HAP-1 (cell line): ENCODE results near the gene PDRG1.

Source experiments
- DNase-seq, 2 experiments: peaks; one replicate each; pipeline ENCODE4 v3.0.0-alpha.2; 2016 to 2020; ENCODE audit warnings: low spot score in 2 of 2
- H3K27me3 ChIP-seq: fragments of 250-450 bp; sonication (Bioruptor Pico); 2 replicates; pipeline ENCODE4 v1.5.1; 2020; ENCODE audit warnings: low read depth, mild to moderate bottlenecking, moderate library complexity
- H3K36me3 ChIP-seq: fragments of 250-450 bp; sonication (Bioruptor Pico); replicated peaks from 2 replicates; pipeline ENCODE4 v1.5.1; 2020; ENCODE audit warnings: mild to moderate bottlenecking
- H3K4me1 ChIP-seq: fragments of 250-450 bp; sonication (Bioruptor Pico); 2 replicates; pipeline ENCODE4 v1.5.1; 2020; ENCODE audit warnings: mild to moderate bottlenecking
- H3K4me3 ChIP-seq: fragments of 250-450 bp; sonication (Bioruptor Pico); 2 replicates; pipeline ENCODE4 v1.5.1; 2020; ENCODE audit warnings: mild to moderate bottlenecking, moderate library complexity
- H3K9me3 ChIP-seq: fragments of 250-450 bp; sonication (Bioruptor Pico); 2 replicates; pipeline ENCODE4 v1.5.1; 2020; ENCODE audit warnings: mild to moderate bottlenecking, moderate library complexity
- in situ Hi-C: fragments of 300-500 bp; cut with MboI; formaldehyde crosslinking; loops from 3 replicates; pipeline ENCODE4 v1.14.3; 2020; ENCODE audit warnings: low sequenced_read_pairs, inconsistent platforms, mixed read lengths

Gene PDRG1

DNA sequence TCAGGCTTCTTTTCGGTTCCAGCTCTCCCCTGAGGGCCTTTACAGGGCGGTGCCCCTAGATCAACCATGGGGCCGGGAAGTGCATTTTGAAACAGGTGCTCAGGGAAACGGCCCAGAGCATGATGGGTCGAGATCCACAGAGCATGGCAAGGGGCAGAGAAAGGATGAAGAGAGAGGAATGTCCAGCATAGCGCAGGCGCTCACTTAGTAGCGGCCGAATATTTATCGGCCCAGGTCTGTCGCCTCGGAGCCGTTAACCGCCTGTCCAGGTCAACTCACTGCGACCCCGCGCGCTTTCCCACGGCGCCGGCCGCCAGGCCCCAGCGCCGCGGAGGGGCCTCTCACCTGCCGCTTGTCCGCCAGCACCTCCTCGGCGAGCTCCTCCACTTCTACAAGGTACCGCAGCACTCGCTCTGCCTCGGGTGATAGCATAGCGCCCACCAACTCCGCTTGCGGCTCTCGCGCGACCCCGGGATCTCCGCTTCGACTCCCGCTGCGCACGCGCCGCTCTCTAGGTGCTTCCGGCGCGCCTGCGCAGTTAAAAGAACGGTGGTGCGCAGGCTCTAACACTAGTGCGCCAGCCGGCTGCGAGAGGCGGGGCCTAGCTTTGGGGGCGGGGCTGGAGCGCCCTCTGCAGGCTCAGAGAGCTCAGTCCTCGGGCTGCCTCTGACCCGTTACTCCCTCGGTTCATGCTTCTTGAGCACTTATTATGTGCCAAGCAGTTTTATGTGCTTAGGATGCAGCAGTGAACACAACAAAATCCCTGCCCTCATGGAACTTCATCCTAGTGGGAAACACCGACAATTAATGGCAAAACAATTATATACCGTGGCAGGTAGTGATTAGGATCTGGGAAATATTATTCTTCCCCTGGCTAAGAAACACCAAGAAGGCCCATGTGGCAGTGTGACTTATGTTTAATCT, at the start of gene PDRG1:
Gene PDRG1 (minus strand): TSS at position 517 of the 924 bp plus-strand sequence. CDS start 85 bp downstream, at position 432.
- H3K9me3 ChIP-seq = no peaks in the 10 kb centered on the region
- peaks cover 40% of the 10 kb centered on the region for H3K36me3 ChIP-seq
- peaks cover 9% of the 10 kb centered on the region for H3K27me3 ChIP-seq
- H3K4me3 ChIP-seq = peak within 1 kb of the TSS; percentile 89
- no peaks in the 10 kb centered on the region; the same call in 1 of the 2 replicates for H3K4me1 ChIP-seq
- in situ Hi-C loops = loop anchor here (5.0 to 10.0 kb wide), 2 partner anchors 89 to 127 kb away; no protein-coding TSS in a partner anchor
- DNase-seq = peak; percentile 94 to 97

DNA sequence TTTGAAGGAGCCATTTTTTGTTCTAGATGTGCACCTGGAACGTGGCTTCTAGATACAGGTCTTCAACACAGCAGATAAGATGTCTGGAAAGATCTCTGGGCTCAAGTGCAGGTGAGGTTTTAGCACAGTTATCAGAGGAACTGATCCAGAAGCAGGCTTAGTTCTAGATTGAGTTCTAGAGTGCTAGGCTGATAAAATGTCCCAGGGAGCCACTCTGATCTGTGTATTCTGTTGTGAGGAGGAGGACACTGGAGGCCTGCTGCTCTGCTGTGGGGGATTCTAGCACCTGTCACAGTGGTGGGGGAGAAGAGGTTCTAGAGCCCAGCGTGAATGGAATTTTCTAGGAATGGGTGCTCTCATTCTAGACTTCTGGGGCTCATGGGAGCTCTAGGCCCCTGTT, 46.4 kb upstream of the PDRG1 start:
- Histone ChIP-seq H3K4me3 (no peak overlapping the region), H3K36me3 (no peaks in the 10 kb centered on the region), H3K4me1 (no peaks in the 10 kb centered on the region), H3K9me3 (no peaks in the 10 kb centered on the region), H3K27me3 (peaks cover 30% of the 10 kb centered on the region)
- no peak for DNase-seq
- in situ Hi-C loops = no loop called here

DNA sequence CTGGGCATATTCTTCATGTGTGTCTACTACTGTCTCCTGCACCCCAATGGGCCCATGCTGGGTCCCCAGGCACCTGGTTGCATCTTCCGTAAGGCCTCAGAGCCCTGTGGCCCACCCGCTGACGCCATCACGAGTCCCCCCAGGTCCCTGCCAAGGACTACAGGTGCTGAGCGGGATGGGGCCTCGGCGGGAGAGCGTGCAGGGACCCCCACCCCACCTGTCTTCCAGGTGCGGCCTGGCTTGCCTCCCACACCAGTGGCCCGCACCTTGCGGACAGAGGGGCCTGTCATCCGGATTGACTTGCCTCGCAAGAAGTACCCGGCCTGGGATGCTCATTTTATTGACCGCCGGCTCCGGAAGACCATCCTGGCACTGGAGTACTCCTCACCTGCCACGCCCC, 45.1 kb upstream of the PDRG1 start:
- H3K4me3 ChIP-seq = no peak overlapping the region
- H3K27me3 ChIP-seq = peaks cover 34% of the 10 kb centered on the region
- in situ Hi-C loops = no loop called here
- H3K9me3 ChIP-seq = no peaks in the 10 kb centered on the region
- H3K4me1 ChIP-seq = no peaks in the 10 kb centered on the region
- no peaks in the 10 kb centered on the region for H3K36me3 ChIP-seq
- no peak for DNase-seq

DNA sequence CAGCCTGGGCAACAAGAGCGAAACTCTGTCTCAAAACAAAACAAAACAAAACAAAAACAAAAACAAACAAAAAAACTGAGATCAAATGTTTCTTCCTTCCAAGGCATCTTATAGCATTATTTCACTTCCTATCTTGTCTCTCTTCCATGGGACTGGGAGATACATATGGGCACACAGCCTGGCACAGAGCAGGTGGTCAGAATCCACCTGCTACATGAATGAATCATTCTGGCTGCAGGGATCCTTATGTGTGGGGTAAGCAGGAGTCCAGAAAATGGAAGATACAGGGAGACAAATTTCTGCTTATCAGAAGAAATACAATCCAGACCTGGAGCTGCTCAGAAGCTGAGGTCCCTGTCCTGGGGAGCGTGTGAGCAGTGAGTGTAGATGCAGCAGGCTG, 40.2 kb upstream of the PDRG1 start:
- DNase-seq = no peak
- H3K4me1 ChIP-seq = no peaks in the 10 kb centered on the region
- no peak overlapping the region for H3K4me3 ChIP-seq
- H3K9me3 ChIP-seq = no peaks in the 10 kb centered on the region
- no peaks in the 10 kb centered on the region for H3K36me3 ChIP-seq
- in situ Hi-C loops = no loop called here
- H3K27me3 ChIP-seq = peaks cover 32% of the 10 kb centered on the region

DNA sequence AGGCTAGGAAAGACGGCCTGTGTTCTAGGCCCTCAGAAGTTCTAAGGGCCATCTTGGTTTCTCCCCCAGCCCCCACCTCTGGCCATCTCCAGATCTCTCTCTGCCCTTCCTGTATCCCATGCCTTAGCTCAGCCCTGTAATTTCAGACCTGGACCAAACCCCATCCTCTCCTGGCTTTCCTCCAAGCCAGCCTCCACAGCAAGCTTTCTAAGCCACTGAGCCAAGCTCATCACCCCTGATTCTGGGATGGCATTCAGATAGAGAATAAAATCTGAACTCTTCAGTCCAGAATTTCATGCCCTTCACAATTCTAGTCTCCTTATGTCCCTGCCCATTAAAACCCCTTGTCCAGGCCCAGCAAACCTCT, 39.5 kb upstream of the PDRG1 start:
- H3K4me3 ChIP-seq = no peak overlapping the region
- H3K4me1 ChIP-seq = no peaks in the 10 kb centered on the region
- in situ Hi-C loops = no loop called here
- no peak for DNase-seq
- H3K27me3 ChIP-seq = peaks cover 32% of the 10 kb centered on the region
- H3K9me3 ChIP-seq = no peaks in the 10 kb centered on the region
- H3K36me3 ChIP-seq = no peaks in the 10 kb centered on the region

DNA sequence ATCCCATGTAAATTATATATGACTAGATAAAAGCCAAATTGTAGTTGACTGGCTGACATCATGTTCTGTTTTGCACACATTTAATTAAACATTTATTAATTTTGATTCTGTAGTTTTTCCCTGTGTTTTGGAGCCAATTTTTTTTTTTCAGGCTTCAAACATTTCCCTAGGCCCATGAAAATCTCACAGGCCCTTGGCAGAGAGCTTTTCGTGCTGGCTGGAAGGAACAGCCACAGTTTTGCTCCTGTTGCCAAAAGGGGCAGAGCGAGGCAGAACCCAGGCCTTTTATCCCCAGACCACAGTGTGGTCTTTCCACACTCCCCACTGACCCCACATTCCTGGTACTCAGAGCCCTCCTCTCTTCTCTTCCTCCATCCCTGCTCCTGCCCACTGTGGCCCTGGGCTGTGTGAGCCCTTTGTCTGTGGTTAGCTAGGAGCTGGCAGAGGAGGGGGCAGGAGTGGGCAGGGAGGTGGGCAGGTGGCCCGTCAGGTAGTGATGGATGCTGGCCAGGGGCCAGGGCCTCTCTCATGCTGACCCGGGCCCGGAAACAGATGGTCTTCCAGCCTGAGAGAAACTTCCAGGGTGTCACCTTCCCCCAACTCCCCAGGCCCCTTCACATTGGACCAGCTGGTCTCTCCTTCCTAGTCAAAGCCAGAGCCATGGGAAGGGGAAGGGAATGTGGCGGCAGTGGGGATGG, 38.9 kb upstream of the PDRG1 start:
- no peak overlapping the region for H3K4me3 ChIP-seq
- no peaks in the 10 kb centered on the region for H3K9me3 ChIP-seq
- DNase-seq = no peak
- no peaks in the 10 kb centered on the region for H3K36me3 ChIP-seq
- in situ Hi-C loops = no loop called here
- no peaks in the 10 kb centered on the region for H3K4me1 ChIP-seq
- H3K27me3 ChIP-seq = peaks cover 30% of the 10 kb centered on the region

DNA sequence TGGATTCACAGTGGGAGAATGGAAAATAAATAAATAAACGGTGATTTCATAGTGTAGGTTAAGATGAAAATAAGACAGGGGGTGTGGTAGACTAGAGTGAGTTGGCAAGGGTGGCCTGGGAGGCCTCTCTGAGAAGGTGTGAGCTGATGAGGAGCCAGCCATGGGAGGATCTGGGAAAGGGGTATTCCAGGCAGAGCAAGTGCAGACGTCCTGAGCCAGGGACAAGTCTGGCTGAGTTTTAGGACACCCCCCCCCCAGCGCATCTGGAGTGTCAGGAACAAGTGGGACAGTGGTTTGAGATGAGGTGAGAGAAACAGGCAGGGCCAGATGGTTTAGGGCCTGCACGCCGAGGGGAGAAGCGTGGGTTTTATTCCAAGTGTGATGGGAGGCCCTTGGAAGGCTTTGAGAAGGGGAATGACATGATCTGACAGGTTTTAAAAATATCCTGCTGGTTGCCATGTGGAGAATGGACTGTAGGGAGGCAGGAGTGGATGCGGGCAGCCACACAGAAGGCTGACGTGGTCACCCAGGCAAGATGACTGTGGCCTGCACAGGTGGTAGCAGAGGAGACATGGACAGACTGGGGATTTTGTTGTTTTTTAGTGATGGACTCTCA, 37.3 kb upstream of the PDRG1 start:
- no peak for DNase-seq
- in situ Hi-C loops = no loop called here
- H3K4me3 ChIP-seq = no peak overlapping the region
- H3K36me3 ChIP-seq = no peaks in the 10 kb centered on the region
- no peaks in the 10 kb centered on the region for H3K4me1 ChIP-seq
- H3K27me3 ChIP-seq = peaks cover 14% of the 10 kb centered on the region
- no peaks in the 10 kb centered on the region for H3K9me3 ChIP-seq

DNA sequence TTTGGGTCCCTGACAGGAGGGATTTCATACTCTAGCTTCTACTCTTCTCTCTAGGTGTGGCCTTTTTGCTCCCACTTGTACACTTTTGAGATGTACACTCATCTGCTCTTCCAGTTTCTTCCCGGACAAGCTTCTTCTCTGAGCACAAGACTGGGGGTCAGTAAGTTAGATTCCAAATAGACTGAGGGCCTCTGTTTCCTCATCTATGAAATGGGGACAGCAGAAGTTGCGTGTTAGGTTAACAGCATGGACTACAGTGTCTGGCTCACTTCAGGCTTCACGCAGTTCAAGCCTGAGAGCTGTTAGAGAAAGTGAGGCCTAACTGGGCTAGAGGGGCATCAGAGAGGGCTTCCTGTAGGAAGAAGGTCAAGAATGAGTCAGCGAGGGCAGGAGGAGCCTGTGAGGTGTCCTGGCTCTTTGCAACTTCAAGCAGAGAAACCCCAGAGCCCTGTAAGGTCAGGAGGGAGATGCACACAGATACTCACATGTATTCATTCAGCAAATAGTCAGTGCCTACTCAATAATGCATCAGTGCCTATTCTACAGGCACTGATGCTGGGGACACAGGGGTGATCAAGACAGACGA, 36.7 kb upstream of the PDRG1 start:
- H3K4me1 ChIP-seq = no peaks in the 10 kb centered on the region
- no peak overlapping the region for H3K4me3 ChIP-seq
- H3K9me3 ChIP-seq = no peaks in the 10 kb centered on the region
- in situ Hi-C loops = no loop called here
- no peak for DNase-seq
- H3K36me3 ChIP-seq = no peaks in the 10 kb centered on the region
- H3K27me3 ChIP-seq = peaks cover 7% of the 10 kb centered on the region

DNA sequence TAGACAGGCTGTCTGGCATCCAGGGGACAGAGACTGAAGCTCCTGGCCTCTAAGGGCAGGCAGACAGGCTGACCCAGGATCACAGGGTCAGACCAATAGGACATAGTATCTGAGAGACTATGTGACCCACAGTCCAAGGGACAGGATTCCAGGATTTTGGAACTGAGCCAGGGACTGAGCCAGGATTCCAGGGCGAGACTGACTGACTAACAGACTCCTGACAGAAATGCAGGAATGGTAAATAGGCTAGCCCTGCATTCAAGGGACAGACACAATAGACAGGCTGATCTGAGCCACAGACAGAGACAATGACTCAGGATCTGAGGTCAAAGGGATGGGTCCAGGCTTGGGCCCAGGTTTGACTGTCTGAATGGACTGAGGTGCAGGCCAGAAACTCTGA, 35.9 kb upstream of the PDRG1 start:
- in situ Hi-C loops = no loop called here
- H3K4me3 ChIP-seq = no peak overlapping the region

DNA sequence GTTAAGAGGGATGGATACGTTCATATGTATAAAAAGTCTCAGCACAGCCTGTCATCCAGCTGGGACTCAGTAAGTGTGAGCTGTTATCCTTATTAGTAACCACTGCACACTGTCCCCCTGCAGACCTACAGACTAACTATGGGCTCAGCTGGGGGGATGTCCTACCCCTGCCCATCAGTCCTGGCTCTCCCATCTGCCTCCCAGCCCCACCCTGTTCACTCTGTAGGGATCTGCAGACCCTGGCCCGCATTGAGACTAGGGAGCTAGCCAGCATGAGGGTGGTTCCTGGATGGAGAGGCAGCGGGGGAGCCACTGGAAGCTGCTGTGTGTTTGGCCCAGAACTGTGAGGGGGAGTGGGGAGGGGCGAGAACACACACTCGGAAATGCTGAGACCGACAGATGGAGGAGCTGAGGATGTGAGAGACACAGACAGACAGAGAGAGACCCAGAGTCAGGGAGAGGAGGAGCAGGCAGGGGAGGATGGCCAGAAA, 33.2 kb upstream of the PDRG1 start:
- Histone ChIP-seq H3K4me3 (no peak overlapping the region), H3K9me3 (no peaks in the 10 kb centered on the region), H3K36me3 (no peaks in the 10 kb centered on the region), H3K27me3 (no peaks in the 10 kb centered on the region), H3K4me1 (no peaks in the 10 kb centered on the region)
- in situ Hi-C loops = no loop called here
- no peak for DNase-seq

More for the DNA sequence above, 35.9 kb upstream of the PDRG1 start:
- Histone ChIP-seq H3K36me3 (no peaks in the 10 kb centered on the region), H3K27me3 (no peaks in the 10 kb centered on the region), H3K9me3 (no peaks in the 10 kb centered on the region), H3K4me1 (no peaks in the 10 kb centered on the region)
- no peak for DNase-seq

DNA sequence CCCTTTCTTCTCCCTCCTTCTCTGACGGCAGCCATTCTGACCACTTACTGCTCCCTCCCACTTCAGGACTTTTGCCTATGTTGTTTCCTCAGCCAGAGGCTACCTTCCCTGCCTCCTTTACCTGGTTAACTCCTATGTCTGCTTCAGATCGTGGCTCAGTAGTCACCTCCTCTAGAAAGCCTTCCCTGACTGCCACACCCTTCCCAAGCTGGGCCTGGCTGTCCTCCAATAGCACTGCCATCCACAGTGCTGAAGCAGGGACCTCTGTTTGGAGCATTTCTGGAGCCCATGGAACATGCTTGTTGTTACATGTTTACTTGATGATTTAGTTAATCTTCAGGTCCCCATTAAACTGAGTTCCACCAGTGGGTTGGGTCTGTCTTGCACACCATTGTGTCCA, 29.9 kb upstream of the PDRG1 start:
- no peaks in the 10 kb centered on the region for H3K36me3 ChIP-seq
- in situ Hi-C loops = no loop called here
- no peaks in the 10 kb centered on the region for H3K9me3 ChIP-seq
- H3K27me3 ChIP-seq = no peaks in the 10 kb centered on the region
- H3K4me3 ChIP-seq = no peak overlapping the region
- no peak for DNase-seq
- no peaks in the 10 kb centered on the region for H3K4me1 ChIP-seq

DNA sequence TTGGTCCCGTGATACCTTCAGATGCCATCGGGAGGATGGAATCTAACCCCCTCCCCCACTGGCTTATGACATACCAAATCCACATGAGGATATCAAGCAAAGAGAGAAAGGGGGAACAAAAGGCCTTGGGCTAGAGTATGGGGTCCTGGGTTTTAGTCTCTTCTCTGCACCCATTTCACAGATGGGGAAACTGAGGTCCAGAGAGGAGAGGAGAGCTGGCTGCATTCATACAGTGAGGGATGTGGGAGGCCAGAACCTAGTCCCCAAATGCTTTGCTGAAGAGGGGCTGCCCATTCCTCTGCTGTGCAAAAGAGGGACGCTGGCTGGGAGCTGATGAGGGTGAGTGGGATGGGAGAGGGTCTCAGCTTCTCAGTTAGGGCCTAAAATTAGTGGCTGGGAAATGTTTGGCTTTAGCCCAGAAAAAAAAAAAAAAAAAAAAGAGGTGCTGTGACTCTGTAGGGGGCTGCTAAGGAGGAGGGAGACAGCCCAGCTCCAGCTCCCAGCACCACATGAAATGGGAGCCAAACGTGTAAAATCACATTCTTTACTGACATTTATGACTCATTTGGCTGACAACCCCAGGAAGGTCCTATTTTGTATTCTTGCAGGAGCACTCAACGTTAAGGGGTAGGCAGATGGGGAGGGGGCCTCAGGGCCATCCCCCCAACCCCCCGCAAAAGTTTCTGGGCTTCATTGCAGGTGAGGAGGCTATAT, 28.0 kb upstream of the PDRG1 start:
- no peak for DNase-seq
- no peak overlapping the region for H3K4me3 ChIP-seq
- peaks cover 2% of the 10 kb centered on the region; the same call in 1 of the 2 replicates for H3K27me3 ChIP-seq
- H3K9me3 ChIP-seq = no peaks in the 10 kb centered on the region
- H3K36me3 ChIP-seq = no peaks in the 10 kb centered on the region
- in situ Hi-C loops = no loop called here
- H3K4me1 ChIP-seq = no peaks in the 10 kb centered on the region

DNA sequence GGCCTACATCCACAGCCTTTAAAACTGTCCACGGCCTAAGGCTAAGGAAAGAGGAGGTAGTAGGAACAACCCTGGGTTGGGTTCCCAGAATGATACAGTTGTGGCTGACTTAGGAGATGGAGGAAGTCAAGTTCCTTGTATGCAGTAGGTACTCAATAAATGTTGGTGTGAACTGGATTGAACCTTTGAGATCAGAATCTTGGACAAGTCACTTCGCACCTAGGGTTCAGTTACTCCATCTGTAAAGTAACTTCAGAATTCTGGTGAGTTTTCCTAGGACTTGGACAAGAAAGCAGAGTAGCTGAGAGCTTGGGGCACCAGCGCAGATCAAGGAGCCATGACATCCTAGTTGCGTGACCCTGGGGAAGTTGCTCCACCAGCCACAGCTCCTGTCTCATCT, 25.2 kb upstream of the PDRG1 start:
- Histone ChIP-seq H3K27me3 (peaks cover 15% of the 10 kb centered on the region), H3K4me3 (no peak overlapping the region), H3K9me3 (no peaks in the 10 kb centered on the region), H3K4me1 (no peaks in the 10 kb centered on the region), H3K36me3 (no peaks in the 10 kb centered on the region)
- no peak for DNase-seq
- in situ Hi-C loops = no loop called here
